CD14-positive monocyte (primary cell): Measurements from ENCODE around the gene CHRM5. TPM values are rescaled to one million over a fixed set of nuclear protein-coding genes. Genes with fewer than 3 reads are reported as not detected.
"Not testable (repeated sequence)": the region's sequence is repeated elsewhere in the genome, so short reads cannot be mapped to it uniquely, and the experiment has no call there.

ENCODE experiments used
- DNase-seq, 3 donors: peaks; one replicate each; pipeline ENCODE4 v3.0.0-alpha.2; 2011 to 2022
- H2AFZ ChIP-seq: 2 replicates; pipeline ENCODE4 v1.6.0; 2012; ENCODE audit warnings: mild to moderate bottlenecking, low read depth, low read length, inconsistent platforms; ENCODE audit not compliant: insufficient read depth, poor library complexity, severe bottlenecking
- H3K27ac ChIP-seq, 2 donors: 1 replicate in 1 of 2; 2 replicates in 1 of 2; pipeline ENCODE4 v1.5.1; 2012 to 2013; ENCODE audit warnings: low read length in 2 of 2, control low read depth in 1 of 2, inconsistent platforms in 1 of 2, low read depth in 1 of 2, mild to moderate bottlenecking in 1 of 2
- H3K27me3 ChIP-seq, 2 donors: one replicate each; pipeline versions ENCODE4 v1.6.0 to v1.6.1; 2011 to 2013; ENCODE audit warnings: low read length in 2 of 2; ENCODE audit not compliant: control insufficient read depth in 2 of 2, insufficient read depth in 2 of 2
- H3K36me3 ChIP-seq, 2 donors: replicated peaks in 1 of 2; 1 replicate in 1 of 2; 2 replicates in 1 of 2; pipeline versions ENCODE4 v1.5.1 to v1.6.1; 2012 to 2013; ENCODE audit warnings: low read length in 2 of 2, control low read depth in 1 of 2, inconsistent platforms in 1 of 2, mild to moderate bottlenecking in 1 of 2; ENCODE audit not compliant: insufficient read depth in 2 of 2, control insufficient read depth in 1 of 2
- H3K4me1 ChIP-seq, 2 donors: 1 replicate in 1 of 2; 2 replicates in 1 of 2; pipeline versions ENCODE4 v1.5.1 to v1.6.1; 2012 to 2013; ENCODE audit warnings: low read length in 2 of 2, control low read depth in 1 of 2, inconsistent platforms in 1 of 2, mild to moderate bottlenecking in 1 of 2, moderate library complexity in 1 of 2; ENCODE audit not compliant: insufficient read depth in 2 of 2, control insufficient read depth in 1 of 2
- H3K4me2 ChIP-seq: replicated peaks from 2 replicates; pipeline ENCODE3; 2012; ENCODE audit warnings: low read length, moderate library complexity, mild to moderate bottlenecking; ENCODE audit not compliant: poor library complexity, severe bottlenecking; ENCODE audit errors: extremely low read depth
- H3K4me3 ChIP-seq, 3 experiments: fragments of 200-600 bp in 1 of 3; sonication (generic) in 1 of 3; replicated peaks in 1 of 3; 1 replicate in 2 of 3; 2 replicates in 1 of 3; pipeline ENCODE4 v1.5.1; 2011 to 2013; ENCODE audit warnings: low read length in 3 of 3, mild to moderate bottlenecking in 3 of 3, control low read depth in 2 of 3, low read depth in 2 of 3, inconsistent platforms in 1 of 3, moderate library complexity in 1 of 3
- H3K79me2 ChIP-seq: 2 replicates; pipeline ENCODE4 v1.6.0; 2012; ENCODE audit warnings: mild to moderate bottlenecking, control low read depth, inconsistent platforms, low read length, moderate library complexity; ENCODE audit not compliant: insufficient read depth
- H3K9ac ChIP-seq: 2 replicates; pipeline ENCODE4 v1.6.0; 2017; ENCODE audit warnings: low read length, mild to moderate bottlenecking; ENCODE audit not compliant: insufficient read depth, poor library complexity, severe bottlenecking
- H3K9me3 ChIP-seq, 2 donors: replicated peaks in 1 of 2; 1 replicate in 1 of 2; 2 replicates in 1 of 2; pipeline versions ENCODE4 v1.5.1 to v1.6.1; 2012 to 2013; ENCODE audit warnings: low read length in 2 of 2, control low read depth in 1 of 2; ENCODE audit not compliant: control insufficient read depth in 1 of 2, insufficient read depth in 1 of 2
- H4K20me1 ChIP-seq: 2 replicates; pipeline ENCODE4 v1.6.0; 2012; ENCODE audit warnings: mild to moderate bottlenecking, low read length, control low read depth, moderate library complexity; ENCODE audit not compliant: insufficient read depth
- H3K27ac Mint-ChIP-seq, 7 donors: one replicate each; pipeline ENCODE4 v1.8.0; 2020; ENCODE audit warnings: mild to moderate bottlenecking in 7 of 7, mixed read lengths in 7 of 7, moderate library complexity in 6 of 7, inconsistent platforms in 2 of 7
- H3K27me3 Mint-ChIP-seq, 3 donors: one replicate each; pipeline ENCODE4 v1.8.0; 2021 to 2022; ENCODE audit warnings: low read depth in 3 of 3, mild to moderate bottlenecking in 3 of 3, mixed read lengths in 3 of 3, moderate library complexity in 3 of 3, inconsistent platforms in 1 of 3
- H3K36me3 Mint-ChIP-seq, 2 donors: one replicate each; pipeline ENCODE4 v1.8.0; 2020; ENCODE audit warnings: mixed read lengths in 2 of 2, inconsistent platforms in 1 of 2, mild to moderate bottlenecking in 1 of 2
- H3K4me1 Mint-ChIP-seq: one replicate; pipeline ENCODE4 v1.8.0; 2020; ENCODE audit warnings: mild to moderate bottlenecking, mixed read lengths
- H3K4me3 Mint-ChIP-seq, 2 donors: one replicate each; pipeline ENCODE4 v1.8.0; 2020; ENCODE audit warnings: mild to moderate bottlenecking in 2 of 2, mixed read lengths in 2 of 2, moderate library complexity in 1 of 2
- H3K9me3 Mint-ChIP-seq, 7 donors: one replicate each; pipeline ENCODE4 v1.8.0; 2020 to 2022; ENCODE audit warnings: mixed read lengths in 7 of 7, mild to moderate bottlenecking in 6 of 7, moderate library complexity in 6 of 7, inconsistent platforms in 2 of 7
- WGBS: methylation state at CpG from one replicate; pipeline ENCODE4 v1.1.5; 2013; ENCODE audit warnings: missing lambda C conversion rate; ENCODE audit not compliant: insufficient coverage; 5-methylcytosine and 5-hydroxymethylcytosine counted together
- intact Hi-C, 2 donors: fragments of 100-400 bp; cut with micrococcal nuclease; formaldehyde crosslinking; loops; one replicate each; pipeline versions ENCODE4 v1.15.0 to v1.15.1; 2023
- polyA plus RNA-seq, 3 donors: library from polyadenylated mRNA; depleted of rRNA in 1 of 3; unstranded in 2 of 3; stranded (reverse) in 1 of 3; fragments of 300-500 nt in 2 of 3; fragments of >200 nt in 1 of 3; fragmentation: Illumina TruSeq in 2 of 3; gene quantifications; 1 replicate in 2 of 3; 2 replicates in 1 of 3; pipeline ENCODE4 v1.2.3, GENCODE V29; 2012 to 2021
- TF ChIP-seq, protein P1 (sequence below): fragments of 200-600 bp; IDR thresholded peaks from one replicate; pipeline ENCODE4 v1.8.0; 2022; ENCODE audit warnings: antibody characterized with exemption, mild to moderate bottlenecking

CHRM5 gene
- polyA plus RNA-seq, 3 donors: not detected

DNA sequence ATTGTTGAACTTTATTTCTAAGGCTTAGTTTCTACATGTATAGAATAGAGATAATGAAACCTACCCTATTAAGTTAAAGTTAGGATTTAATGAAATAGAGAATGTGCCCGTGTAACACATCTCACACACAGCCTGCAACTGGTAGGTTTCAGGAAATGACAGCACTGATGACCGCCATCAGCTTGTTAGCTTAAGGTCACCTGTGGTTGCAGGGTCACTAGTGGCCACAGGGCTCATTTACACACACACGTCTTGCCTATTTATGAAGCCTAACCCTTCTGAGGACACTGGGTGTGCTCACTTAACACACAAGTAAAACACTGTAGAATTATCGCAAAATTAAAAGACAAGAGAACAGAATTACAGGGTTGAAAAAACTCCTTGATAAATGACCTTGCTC is 20.1 kb downstream of the CHRM5 start:
- DNase-seq: no peak
- no peaks in the 10 kb centered on the region for H3K36me3 ChIP-seq
- H3K27ac ChIP-seq: no peak overlapping the region
- no peak overlapping the region for H3K9ac ChIP-seq
- Mint-ChIP-seq H3K9me3 (peaks cover 0 to 4% (median 0%) of the 10 kb centered on the region in 7 donors), H3K27ac (no peak overlapping the region), H3K27me3 (peaks cover 0 to 1% (median 0%) of the 10 kb centered on the region in 3 donors), H3K4me3 (no peak overlapping the region), H3K4me1 (no peaks in the 10 kb centered on the region), H3K36me3 (no peaks in the 10 kb centered on the region)
- no peak overlapping the region for H2AFZ ChIP-seq
- no peaks in the 10 kb centered on the region for H4K20me1 ChIP-seq
- H3K79me2 ChIP-seq: no peaks in the 10 kb centered on the region
- WGBS: 93% methylated on average over 3 of the region's 4 CpGs
- no peak overlapping the region for H3K4me3 ChIP-seq
- no peaks in the 10 kb centered on the region for H3K27me3 ChIP-seq
- TF ChIP-seq, protein P1, sequence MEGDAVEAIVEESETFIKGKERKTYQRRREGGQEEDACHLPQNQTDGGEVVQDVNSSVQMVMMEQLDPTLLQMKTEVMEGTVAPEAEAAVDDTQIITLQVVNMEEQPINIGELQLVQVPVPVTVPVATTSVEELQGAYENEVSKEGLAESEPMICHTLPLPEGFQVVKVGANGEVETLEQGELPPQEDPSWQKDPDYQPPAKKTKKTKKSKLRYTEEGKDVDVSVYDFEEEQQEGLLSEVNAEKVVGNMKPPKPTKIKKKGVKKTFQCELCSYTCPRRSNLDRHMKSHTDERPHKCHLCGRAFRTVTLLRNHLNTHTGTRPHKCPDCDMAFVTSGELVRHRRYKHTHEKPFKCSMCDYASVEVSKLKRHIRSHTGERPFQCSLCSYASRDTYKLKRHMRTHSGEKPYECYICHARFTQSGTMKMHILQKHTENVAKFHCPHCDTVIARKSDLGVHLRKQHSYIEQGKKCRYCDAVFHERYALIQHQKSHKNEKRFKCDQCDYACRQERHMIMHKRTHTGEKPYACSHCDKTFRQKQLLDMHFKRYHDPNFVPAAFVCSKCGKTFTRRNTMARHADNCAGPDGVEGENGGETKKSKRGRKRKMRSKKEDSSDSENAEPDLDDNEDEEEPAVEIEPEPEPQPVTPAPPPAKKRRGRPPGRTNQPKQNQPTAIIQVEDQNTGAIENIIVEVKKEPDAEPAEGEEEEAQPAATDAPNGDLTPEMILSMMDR: no peak
- no peaks in the 10 kb centered on the region for H3K4me1 ChIP-seq
- no peak overlapping the region for H3K4me2 ChIP-seq
- intact Hi-C loops: no loop called here
- no peaks in the 10 kb centered on the region for H3K9me3 ChIP-seq

DNA sequence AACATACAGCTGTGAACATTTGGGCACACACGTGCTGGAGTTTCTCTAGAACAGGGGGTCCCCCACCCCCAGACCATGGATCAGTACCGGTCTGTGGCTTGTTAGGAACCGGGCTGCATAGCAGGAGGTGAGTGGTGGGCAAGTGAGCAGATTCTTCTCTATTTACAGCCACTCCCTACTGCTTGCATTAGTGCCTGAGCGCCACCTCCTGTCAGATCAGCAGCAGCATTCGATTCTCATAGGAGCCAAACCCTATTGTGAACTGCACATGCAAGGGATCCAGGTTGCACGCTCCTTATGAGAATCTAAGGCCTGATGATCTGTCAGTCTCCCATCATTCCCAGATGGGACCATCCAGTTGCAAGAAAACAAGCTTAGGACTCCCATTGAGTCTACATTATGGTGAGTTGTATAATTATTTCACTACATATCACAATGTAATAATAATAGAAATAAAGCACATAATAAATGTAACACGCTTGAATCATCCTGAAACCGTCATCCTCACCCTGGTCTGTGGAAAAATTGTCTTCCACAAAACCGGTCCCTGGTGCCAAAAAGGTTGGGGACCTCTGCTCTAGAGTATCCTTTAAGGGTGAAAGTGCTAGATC is 25.8 kb downstream of the CHRM5 start:
- H3K4me3 ChIP-seq: no peak overlapping the region
- no peak overlapping the region for H2AFZ ChIP-seq
- Mint-ChIP-seq H3K9me3 (peaks cover 0 to 4% (median 0%) of the 10 kb centered on the region in 7 donors), H3K36me3 (no peaks in the 10 kb centered on the region), H3K27me3 (peaks cover 0 to 1% (median 0%) of the 10 kb centered on the region in 3 donors), H3K27ac (no peak overlapping the region), H3K4me3 (no peak overlapping the region), H3K4me1 (no peaks in the 10 kb centered on the region)
- intact Hi-C loops: no loop called here
- no peaks in the 10 kb centered on the region for H3K36me3 ChIP-seq
- WGBS: 97% methylated on average over 3 of the region's 9 CpGs
- no peak overlapping the region for H3K27ac ChIP-seq
- no peaks in the 10 kb centered on the region for H3K27me3 ChIP-seq
- H3K4me1 ChIP-seq: no peaks in the 10 kb centered on the region
- no peak overlapping the region for H3K4me2 ChIP-seq
- no peaks in the 10 kb centered on the region for H3K79me2 ChIP-seq
- DNase-seq: no peak
- no peak overlapping the region for H3K9ac ChIP-seq
- H3K9me3 ChIP-seq: no peaks in the 10 kb centered on the region
- TF ChIP-seq, protein P1: no peak
- no peaks in the 10 kb centered on the region for H4K20me1 ChIP-seq

DNA sequence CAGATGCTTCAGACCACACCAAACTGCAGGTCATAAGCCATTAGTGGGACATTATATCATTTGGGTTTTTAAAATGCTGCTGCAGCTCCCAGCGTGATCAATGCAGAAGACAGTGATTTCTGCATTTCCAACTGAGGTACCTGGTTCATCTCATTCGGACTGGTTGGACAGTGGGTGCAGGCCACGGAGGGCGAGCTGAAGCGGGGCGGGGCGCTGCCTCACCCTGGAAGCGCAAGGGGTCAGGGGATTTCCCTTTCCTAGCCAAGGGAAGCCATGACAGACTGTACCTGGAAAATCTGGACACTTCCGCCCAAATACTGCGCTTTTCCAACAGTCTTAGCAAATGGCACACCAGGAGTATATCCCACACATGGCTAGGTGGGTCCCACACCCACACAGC is 27.4 kb downstream of the CHRM5 start:
- DNase-seq, H4K20me1 ChIP-seq, H3K4me3 ChIP-seq, H3K4me1 Mint-ChIP-seq, H3K9me3 ChIP-seq, H3K4me3 Mint-ChIP-seq, intact Hi-C loops, H3K4me2 ChIP-seq, H3K9me3 Mint-ChIP-seq, H3K9ac ChIP-seq, H3K27ac ChIP-seq, H3K36me3 ChIP-seq, H3K27ac Mint-ChIP-seq, H2AFZ ChIP-seq, H3K4me1 ChIP-seq, H3K27me3 ChIP-seq, H3K27me3 Mint-ChIP-seq, H3K79me2 ChIP-seq, H3K36me3 Mint-ChIP-seq: not testable (repeated sequence)
- 100% methylated on average over 8 of the region's 10 CpGs for WGBS
